Kidney (tissue), 14 donors: ENCODE data around the gene TMEM235. TPM values are rescaled to one million over a fixed set of nuclear protein-coding genes. Genes with fewer than 3 reads are reported as not detected.

Experiments used
- DNase-seq, 5 donors: peaks; one replicate each; pipeline ENCODE4 v3.0.0-alpha.2; 2013 to 2020
- FAIRE-seq: peaks from 2 replicates; lab custom pipeline; 2012; peaks lifted over from hg19 to GRCh38; lab: Jason Lieb, UNC
- H3K27ac ChIP-seq, 2 donors: one replicate each; pipeline ENCODE4 v1.7.0; 2013; ENCODE audit warnings: low read depth in 2 of 2, low read length in 2 of 2, inconsistent platforms in 1 of 2
- H3K27me3 ChIP-seq: one replicate; pipeline ENCODE4 v1.7.1; 2013; ENCODE audit warnings: low read length, inconsistent platforms; ENCODE audit not compliant: control insufficient read depth, insufficient read depth
- H3K36me3 ChIP-seq, 3 donors: one replicate each; pipeline versions ENCODE4 v1.7.0 to v1.7.1; 2013; ENCODE audit warnings: low read length in 3 of 3, control low read depth in 1 of 3, inconsistent platforms in 1 of 3; ENCODE audit not compliant: insufficient read depth in 3 of 3, control insufficient read depth in 2 of 3
- H3K4me1 ChIP-seq, 3 donors: one replicate each; pipeline versions ENCODE4 v1.7.0 to v1.7.1; 2013; ENCODE audit warnings: low read length in 3 of 3, inconsistent platforms in 1 of 3, low read depth in 1 of 3; ENCODE audit not compliant: control insufficient read depth in 2 of 3, insufficient read depth in 2 of 3
- H3K4me3 ChIP-seq, 3 donors: one replicate each; pipeline versions ENCODE4 v1.7.0 to v1.8.1; 2013; ENCODE audit warnings: low read length in 3 of 3, control low read depth in 1 of 3, inconsistent platforms in 1 of 3
- H3K9ac ChIP-seq, 3 donors: one replicate each; pipeline versions ENCODE4 v1.7.0 to v1.7.1; 2013; ENCODE audit warnings: low read length in 3 of 3, control low read depth in 1 of 3, inconsistent platforms in 1 of 3
- H3K9me3 ChIP-seq, 3 donors: one replicate each; pipeline versions ENCODE4 v1.7.0 to v1.7.1; 2013; ENCODE audit warnings: low read length in 3 of 3, control low read depth in 1 of 3, inconsistent platforms in 1 of 3; ENCODE audit not compliant: control insufficient read depth in 2 of 3, insufficient read depth in 1 of 3
- intact Hi-C: fragments of 100-400 bp; cut with DNase I; formaldehyde crosslinking; loops from one replicate; pipeline ENCODE4 v1.11.1; 2022
- polyA plus RNA-seq: library from polyadenylated mRNA; stranded (reverse); fragments of 350-450 nt; fragmentation: Illumina TruSeq; extraction: RNeasy Lipid Tissue Mini Kit (QIAGEN cat#74804); gene quantifications from one replicate; pipeline ENCODE4 v1.2.3, GENCODE V29; 2014; ENCODE audit warnings: low read depth, low replicate concordance; ENCODE audit not compliant: insufficient read depth
- total RNA-seq: library from RNA; stranded (reverse); fragmentation: NEBNext Ultra II Directional; extraction: Animal tissue kit (Norgen Biotek cat#: 25700); gene quantifications from one replicate; pipeline ENCODE4 v1.2.1, GENCODE V29; 2021
- TF ChIP-seq, protein P1 (sequence below): IDR thresholded peaks from 3 replicates; pipeline ENCODE4 v1.5.1; 2012; ENCODE audit warnings: mild to moderate bottlenecking, moderate library complexity, borderline replicate concordance; ENCODE audit not compliant: insufficient read depth; ENCODE audit errors: extremely low read depth
- donor health status: control.
- donor health status: control.
- donor health status: control.
- donor health status: control.
- donor health status: control.
- donor health status: DM: yes; HTN: yes; CAD: no.
- donor health status: Normal renal cell carcinoma (clear cell type).

Gene TMEM235
- total and polyA plus RNA-seq, 2 donors from 2014 or later, result not detected

DNA sequence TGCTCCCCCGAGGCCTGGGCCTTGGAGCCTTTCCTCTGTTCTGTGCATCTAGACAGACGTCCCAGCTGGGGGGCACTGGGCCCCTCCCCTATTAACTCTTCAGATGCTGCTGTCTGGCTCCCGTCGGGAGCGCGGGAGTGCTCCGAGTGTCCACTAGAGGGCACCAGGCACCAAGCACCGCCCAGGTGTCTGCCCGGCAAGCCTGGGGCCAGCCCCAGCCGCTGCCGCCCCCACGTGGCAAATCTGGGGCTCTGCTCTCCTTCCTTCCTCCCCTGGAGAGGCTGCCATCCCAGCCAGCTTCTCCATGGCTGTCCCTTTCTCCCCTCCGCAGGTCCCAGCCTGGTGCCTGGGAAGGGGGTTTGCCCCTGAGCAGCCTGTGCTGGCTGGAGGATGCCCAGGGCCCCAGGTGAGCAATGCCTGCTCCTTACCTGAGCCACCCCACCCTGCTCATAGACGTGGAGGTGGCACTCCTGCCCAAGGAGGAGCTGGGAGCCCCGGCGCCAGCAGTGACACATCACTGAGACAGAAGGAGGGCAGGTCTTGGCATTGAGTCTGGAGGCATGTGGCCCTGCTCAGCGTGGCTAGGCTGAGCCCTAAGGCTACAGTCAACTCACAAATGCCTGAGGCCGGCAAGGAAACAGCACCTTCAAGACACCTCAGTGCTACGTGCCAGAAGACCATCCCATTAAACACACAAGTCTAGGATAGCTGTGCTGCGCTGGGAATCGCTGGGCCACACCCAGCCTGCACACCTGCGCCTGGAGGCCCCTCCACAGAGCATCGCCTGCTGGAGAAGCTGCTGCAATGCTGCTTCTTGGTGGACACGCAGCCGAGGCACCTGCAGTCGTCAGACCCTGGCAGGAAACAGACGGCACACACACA, 19.7 kb downstream of the TMEM235 start:
- H3K9me3 ChIP-seq, result no peaks in the 10 kb centered on the region
- H3K36me3 ChIP-seq, result no peaks in the 10 kb centered on the region
- TF ChIP-seq, protein P1, sequence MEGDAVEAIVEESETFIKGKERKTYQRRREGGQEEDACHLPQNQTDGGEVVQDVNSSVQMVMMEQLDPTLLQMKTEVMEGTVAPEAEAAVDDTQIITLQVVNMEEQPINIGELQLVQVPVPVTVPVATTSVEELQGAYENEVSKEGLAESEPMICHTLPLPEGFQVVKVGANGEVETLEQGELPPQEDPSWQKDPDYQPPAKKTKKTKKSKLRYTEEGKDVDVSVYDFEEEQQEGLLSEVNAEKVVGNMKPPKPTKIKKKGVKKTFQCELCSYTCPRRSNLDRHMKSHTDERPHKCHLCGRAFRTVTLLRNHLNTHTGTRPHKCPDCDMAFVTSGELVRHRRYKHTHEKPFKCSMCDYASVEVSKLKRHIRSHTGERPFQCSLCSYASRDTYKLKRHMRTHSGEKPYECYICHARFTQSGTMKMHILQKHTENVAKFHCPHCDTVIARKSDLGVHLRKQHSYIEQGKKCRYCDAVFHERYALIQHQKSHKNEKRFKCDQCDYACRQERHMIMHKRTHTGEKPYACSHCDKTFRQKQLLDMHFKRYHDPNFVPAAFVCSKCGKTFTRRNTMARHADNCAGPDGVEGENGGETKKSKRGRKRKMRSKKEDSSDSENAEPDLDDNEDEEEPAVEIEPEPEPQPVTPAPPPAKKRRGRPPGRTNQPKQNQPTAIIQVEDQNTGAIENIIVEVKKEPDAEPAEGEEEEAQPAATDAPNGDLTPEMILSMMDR, result peak; percentile 97
- H3K27me3 ChIP-seq, result no peaks in the 10 kb centered on the region
- DNase-seq (peak; percentile 89 to 95 (median 92)), FAIRE-seq (no peak)
- no peak overlapping the region for H3K9ac ChIP-seq
- H3K4me3 ChIP-seq, result no peak overlapping the region
- H3K4me1 ChIP-seq, result peaks cover 0 to 7% (median 0%) of the 10 kb centered on the region in 3 donors
- intact Hi-C loops, result no loop called here
- no peak overlapping the region for H3K27ac ChIP-seq

DNA sequence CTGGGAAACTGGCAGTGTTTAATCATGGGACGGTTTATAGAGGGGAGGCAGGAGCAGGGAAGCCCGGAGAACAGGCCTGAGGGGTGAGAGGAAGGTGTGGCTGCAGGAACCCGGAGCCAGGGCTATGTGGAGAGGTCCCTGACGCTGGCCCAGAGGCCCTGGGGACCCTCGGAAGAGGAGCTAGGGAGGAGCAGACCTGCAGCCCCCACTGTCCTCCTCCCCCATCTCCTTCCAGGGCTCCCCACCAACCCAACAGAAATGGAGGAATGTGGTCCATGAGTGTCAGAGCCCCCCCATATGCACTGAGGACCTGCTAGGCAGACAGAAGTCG, 20.3 kb downstream of the TMEM235 start:
- Histone ChIP-seq H3K27ac (no peak overlapping the region), H3K9ac (no peak overlapping the region), H3K27me3 (no peaks in the 10 kb centered on the region), H3K36me3 (no peaks in the 10 kb centered on the region), H3K9me3 (no peaks in the 10 kb centered on the region), H3K4me3 (no peak overlapping the region), H3K4me1 (peaks cover 0 to 7% (median 0%) of the 10 kb centered on the region in 3 donors)
- DNase-seq, result peak in 2 of 5 donors; percentile 56 to 70
- FAIRE-seq, result no peak
- intact Hi-C loops, result no loop called here
- TF ChIP-seq, protein P1, result no peak

DNA sequence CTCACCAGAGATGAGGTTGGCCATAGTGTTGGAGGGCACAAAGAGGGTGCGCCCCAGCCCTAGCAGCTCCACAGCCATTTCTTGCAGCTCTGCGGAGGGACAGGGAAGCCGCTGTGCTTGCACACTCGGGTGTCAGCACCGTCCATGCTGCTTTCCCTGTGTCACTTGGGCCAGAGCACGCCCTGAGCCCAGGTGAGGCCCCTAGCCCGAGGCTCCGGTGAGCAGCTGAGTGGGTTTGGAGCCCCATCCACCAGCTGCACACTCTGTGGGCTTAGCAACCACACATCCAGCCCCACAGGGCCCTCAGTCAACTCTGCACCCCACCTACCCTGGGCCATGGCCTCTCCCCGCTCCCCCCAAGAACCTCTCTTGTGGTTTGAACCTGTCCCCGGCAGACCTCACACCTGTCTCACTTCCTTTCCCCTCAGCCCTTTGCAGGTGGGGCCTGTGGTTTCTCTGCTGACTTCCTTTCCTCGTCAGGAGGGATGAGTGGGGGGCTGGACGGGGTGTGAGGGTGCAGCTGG, 20.7 kb downstream of the TMEM235 start:
- H3K4me3 ChIP-seq, result no peak overlapping the region
- intact Hi-C loops, result no loop called here
- H3K9me3 ChIP-seq, result no peaks in the 10 kb centered on the region
- H3K4me1 ChIP-seq, result peaks cover 0 to 7% (median 0%) of the 10 kb centered on the region in 3 donors
- DNase-seq, result peak in 1 of 5 donors; percentile 49
- H3K27ac ChIP-seq, result no peak overlapping the region
- no peak for FAIRE-seq
- TF ChIP-seq, protein P1, result no peak
- no peaks in the 10 kb centered on the region for H3K36me3 ChIP-seq
- H3K9ac ChIP-seq, result no peak overlapping the region
- no peaks in the 10 kb centered on the region for H3K27me3 ChIP-seq
